PFSK-1 (cell line): Measurements from ENCODE around the gene OR4K15.

Source experiments
- FOXP2 ChIP-seq: optimal IDR thresholded peaks from 2 replicates; pipeline ENCODE3; 2011; ENCODE audit warnings: borderline replicate concordance, control low read depth, inconsistent platforms; ENCODE audit not compliant: insufficient read depth; ENCODE audit errors: extremely low read length, extremely low read depth
- POLR2AphosphoS5 ChIP-seq: IDR thresholded peaks from 2 replicates; pipeline ENCODE4 v1.6.1; 2012; ENCODE audit warnings: low read depth, mild to moderate bottlenecking, control low read depth, low read length, moderate library complexity

- TF ChIP-seq POLR2AphosphoS5 (no peak), FOXP2 (no peak)
Measured at GRCh38 chr14:19949218-19949617, 26.2 kb upstream of the OR4K15 start.
